PC-9 (cell line): ENCODE data around the gene SLC4A4. TPM values are rescaled to one million over a fixed set of nuclear protein-coding genes. Genes with fewer than 3 reads are reported as not detected.

Source experiments
- BruUV-seq: library from RNA; stranded (reverse); fragments of 400-500 nt; replicated peaks from 2 replicates; lab custom pipeline; 2021; lab: Mats Ljungman, UMichigan
- CTCF ChIA-PET: fragments of 300-600 bp; sonication (Branson Sonifier 250); formaldehyde crosslinking; loops from one replicate; lab custom pipeline; 2022; ENCODE audit warnings: antibody characterized with exemption; lab: Charles Lee
- POLR2A ChIA-PET: fragments of 300-600 bp; sonication (Branson Sonifier 250); formaldehyde crosslinking; loops from one replicate; lab custom pipeline; 2022; ENCODE audit warnings: antibody characterized with exemption; ENCODE audit not compliant: unreplicated experiment; lab: Charles Lee
- DNase-seq, 2 experiments: peaks; one replicate each; pipeline versions ENCODE4 v3.0.0 to v3.0.0-alpha.2; 2015 to 2022; ENCODE audit warnings: mixed read lengths in 1 of 2
- H2AFZ ChIP-seq: fragments of 200-600 bp; sonication (generic); 2 replicates; pipeline ENCODE4 v1.8.1; 2017; ENCODE audit warnings: antibody characterized with exemption
- H3F3A ChIP-seq: fragments of 200-600 bp; sonication (generic); 2 replicates; pipeline ENCODE4 v1.8.1; 2017; ENCODE audit warnings: antibody characterized with exemption, mild to moderate bottlenecking, low read depth; ENCODE audit not compliant: insufficient read depth
- H3K27ac ChIP-seq: fragments of 200-600 bp; sonication (generic); 2 replicates; pipeline ENCODE4 v1.6.1; 2016; ENCODE audit warnings: mixed run types
- H3K27me3 ChIP-seq: fragments of 200-600 bp; sonication (generic); 2 replicates; pipeline ENCODE4 v1.6.1; 2016; ENCODE audit warnings: low read depth, mixed run types; ENCODE audit not compliant: insufficient read depth
- H3K36me3 ChIP-seq: fragments of 200-600 bp; sonication (generic); 2 replicates; pipeline ENCODE4 v1.6.1; 2016; ENCODE audit warnings: low read depth, mixed run types
- H3K4me1 ChIP-seq: fragments of 200-600 bp; sonication (generic); replicated peaks from 2 replicates; pipeline ENCODE4 v1.6.1; 2016; ENCODE audit warnings: mixed run types; ENCODE audit not compliant: insufficient read depth
- H3K4me2 ChIP-seq: fragments of 200-600 bp; sonication (generic); 2 replicates; pipeline ENCODE4 v1.6.1; 2017; ENCODE audit warnings: mixed run types
- H3K4me3 ChIP-seq: fragments of 200-600 bp; sonication (generic); 2 replicates; pipeline ENCODE4 v1.6.1; 2016; ENCODE audit warnings: mixed run types
- H3K79me2 ChIP-seq: fragments of 200-600 bp; sonication (generic); 2 replicates; pipeline ENCODE4 v1.6.1; 2017; ENCODE audit warnings: low read depth, mixed run types
- H3K9me2 ChIP-seq: fragments of 200-600 bp; sonication (generic); 2 replicates; pipeline ENCODE4 v1.8.1; 2017; ENCODE audit warnings: mild to moderate bottlenecking; ENCODE audit not compliant: insufficient read depth
- H3K9me3 ChIP-seq: fragments of 200-600 bp; sonication (generic); 2 replicates; pipeline ENCODE4 v1.8.1; 2016; ENCODE audit warnings: low read depth; ENCODE audit not compliant: insufficient read depth
- H4K20me1 ChIP-seq: fragments of 200-600 bp; sonication (generic); 2 replicates; pipeline ENCODE4 v1.8.1; 2017; ENCODE audit not compliant: insufficient read depth
- CTCF ChIP-seq: fragments of 200-600 bp; sonication (generic); conservative IDR thresholded peaks from 2 replicates; pipeline ENCODE4 v1.6.1; 2017; ENCODE audit warnings: mixed run types, antibody characterized with exemption, mild to moderate bottlenecking, moderate library complexity
- EZH2 ChIP-seq: fragments of 200-600 bp; sonication (generic); IDR thresholded peaks from 2 replicates; pipeline ENCODE4 v1.8.0; 2017; ENCODE audit warnings: antibody characterized with exemption, low read depth
- intact Hi-C: fragments of 100-400 bp; cut with micrococcal nuclease; formaldehyde crosslinking; loops from one replicate; pipeline ENCODE4 v1.10.0; 2022; ENCODE audit not compliant: unreplicated experiment
- total RNA-seq: library from RNA; stranded (reverse); gene quantifications from 2 replicates; pipeline ENCODE4 v1.2.3, GENCODE V29; 2021

SLC4A4 gene
- total RNA-seq, 1 experiment from 2014 or later, result 0.44 TPM

- Histone ChIP-seq H2AFZ (no peak overlapping the region), H4K20me1 (no peaks in the 10 kb centered on the region), H3F3A (no peaks in the 10 kb centered on the region), H3K9me2 (no peaks in the 10 kb centered on the region), H3K9me3 (no peaks in the 10 kb centered on the region), H3K4me3 (no peak overlapping the region), H3K4me2 (no peak overlapping the region), H3K27ac (no peak overlapping the region), H3K27me3 (no peaks in the 10 kb centered on the region), H3K79me2 (no peaks in the 10 kb centered on the region), H3K4me1 (no peaks in the 10 kb centered on the region), H3K36me3 (no peaks in the 10 kb centered on the region)
- ChIA-PET CTCF (no interaction called here), POLR2A (no interaction called here)
- no TSS peak for BruUV-seq
- no peak for DNase-seq
- TF ChIP-seq CTCF, result no peak
- TF ChIP-seq EZH2, result no peak
- intact Hi-C loops, result no loop called here
Observed at GRCh38 chr4:71402616-71403015, 63.8 kb downstream of the SLC4A4 start.

GRCh38 chr4:71404049-71404448 is 65.2 kb downstream of the SLC4A4 start:
- H3K4me3 ChIP-seq, result no peak overlapping the region
- H3K79me2 ChIP-seq, result no peaks in the 10 kb centered on the region
- no peak overlapping the region for H2AFZ ChIP-seq
- no peaks in the 10 kb centered on the region for H3K27me3 ChIP-seq
- intact Hi-C loops, result no loop called here
- H4K20me1 ChIP-seq, result no peaks in the 10 kb centered on the region
- no peaks in the 10 kb centered on the region for H3K9me2 ChIP-seq
- no peaks in the 10 kb centered on the region for H3K36me3 ChIP-seq
- H3F3A ChIP-seq, result no peaks in the 10 kb centered on the region
- no peaks in the 10 kb centered on the region for H3K4me1 ChIP-seq
- ChIA-PET POLR2A (no interaction called here), CTCF (no interaction called here)
- no peak for DNase-seq
- H3K9me3 ChIP-seq, result peaks cover 10% of the 10 kb centered on the region
- no peak overlapping the region for H3K27ac ChIP-seq
- no peak overlapping the region for H3K4me2 ChIP-seq
- TF ChIP-seq CTCF (no peak), EZH2 (no peak)
- no TSS peak for BruUV-seq

- Histone ChIP-seq H3K36me3 (no peaks in the 10 kb centered on the region), H4K20me1 (no peaks in the 10 kb centered on the region), H2AFZ (no peak overlapping the region), H3K27me3 (no peaks in the 10 kb centered on the region), H3K9me2 (no peaks in the 10 kb centered on the region), H3K27ac (no peak overlapping the region), H3F3A (no peaks in the 10 kb centered on the region), H3K4me2 (no peak overlapping the region), H3K4me1 (no peaks in the 10 kb centered on the region), H3K9me3 (peaks cover 12% of the 10 kb centered on the region), H3K4me3 (no peak overlapping the region), H3K79me2 (no peaks in the 10 kb centered on the region)
- DNase-seq, result no peak
- CTCF ChIA-PET, result no interaction called here
- TF ChIP-seq EZH2, result no peak
- no peak for TF ChIP-seq CTCF
- no TSS peak for BruUV-seq
- intact Hi-C loops, result no loop called here
- POLR2A ChIA-PET, result no interaction called here
Observed at GRCh38 chr4:71405791-71406190, 67.0 kb downstream of the SLC4A4 start.
